ENCODE data around the gene SEPTIN5. TPM values are rescaled to one million over a fixed set of nuclear protein-coding genes. Genes with fewer than 3 reads are reported as not detected.

Gene SEPTIN5
- total and polyA plus RNA-seq, 12 donors = 3.7 to 73.4 (median 14.9) TPM

GRCh38 chr22:19713650-19714311 lies 522 bp upstream of the SEPTIN5 start:
- H3K4me3 ChIP-seq = peak overlapping the region in 1 of 4 donors; percentile 73
- intact Hi-C loops (cut with DNase I) = no loop called here
- H3K27me3 ChIP-seq = no peaks in the 10 kb centered on the region
- H3K36me3 ChIP-seq (replicated peaks in 1 of 2) = no peaks in the 10 kb centered on the region
- peaks cover 9 to 10% of the 10 kb centered on the region in 2 donors for H3K4me1 ChIP-seq (replicated peaks in 1 of 2)
- peak in 1 of 7 donors; percentile 21 for DNase-seq
- 23 to 86% (median 53%) methylated on average over 6 to 38 of the region's 38 CpGs for WGBS, 4 donors
- no peaks in the 10 kb centered on the region for H3K9me3 ChIP-seq (replicated peaks in 1 of 3)
- no peak for TF ChIP-seq POLR2A (IDR thresholded peaks at IDR 0.05)
- no peak for TF ChIP-seq CTCF (IDR thresholded peaks at IDR 0.05)
- no peak overlapping the region for H3K27ac ChIP-seq

- H3K27ac ChIP-seq = peak overlapping the region in 1 of 5 donors; percentile 26
- peak overlapping the region in 1 of 4 donors; percentile 73 for H3K4me3 ChIP-seq
- 82 to 90% (median 83%) methylated on average over 3 to 4 of the region's 4 CpGs; no CpG with 5 or more reads in 1 of the 4 donors for WGBS, 4 donors
- H3K9me3 ChIP-seq (replicated peaks in 1 of 3) = no peaks in the 10 kb centered on the region
- TF ChIP-seq CTCF (IDR thresholded peaks at IDR 0.05) = no peak
- intact Hi-C loops (cut with DNase I) = loop anchor here in 1 of 2 donors (5.0 kb wide), 1 partner anchor 38 kb away; no protein-coding TSS in a partner anchor
- H3K36me3 ChIP-seq (replicated peaks in 1 of 2) = no peaks in the 10 kb centered on the region
- H3K4me1 ChIP-seq (replicated peaks in 1 of 2) = peaks cover 9 to 13% of the 10 kb centered on the region in 2 donors
- no peaks in the 10 kb centered on the region for H3K27me3 ChIP-seq
- DNase-seq = no peak
These were observed 1.1 kb downstream of the SEPTIN5 start for GRCh38 chr22:19715188-19715930.

- Histone ChIP-seq H3K27me3 (no peaks in the 10 kb centered on the region), H3K4me3 (no peak overlapping the region), H3K9me3 (replicated peaks in 1 of 3) (no peaks in the 10 kb centered on the region), H3K27ac (no peak overlapping the region), H3K4me1 (replicated peaks in 1 of 2) (peaks cover 9 to 13% of the 10 kb centered on the region in 2 donors), H3K36me3 (replicated peaks in 1 of 2) (no peaks in the 10 kb centered on the region)
- intact Hi-C loops (cut with DNase I) = loop anchor here in 1 of 2 donors (5.0 kb wide), 1 partner anchor 39 kb away; no protein-coding TSS in a partner anchor
- 72 to 89% (median 84%) methylated on average over 5 to 11 of the region's 11 CpGs for WGBS, 4 donors
- TF ChIP-seq CTCF (IDR thresholded peaks at IDR 0.05) = no peak
- TF ChIP-seq POLR2A (IDR thresholded peaks at IDR 0.05) = no peak
- DNase-seq = no peak
These were observed 1.9 kb downstream of the SEPTIN5 start for GRCh38 chr22:19716041-19716828.

- Histone ChIP-seq H3K36me3 (replicated peaks in 1 of 2) (no peaks in the 10 kb centered on the region), H3K27me3 (no peaks in the 10 kb centered on the region), H3K9me3 (replicated peaks in 1 of 3) (no peaks in the 10 kb centered on the region), H3K4me3 (no peak overlapping the region), H3K27ac (no peak overlapping the region), H3K4me1 (replicated peaks in 1 of 2) (peaks cover 9 to 13% of the 10 kb centered on the region in 2 donors)
- WGBS, 4 donors = 80 to 100% (median 91%) methylated on average over 1 of the region's 1 CpG
- DNase-seq = no peak
- TF ChIP-seq CTCF (IDR thresholded peaks at IDR 0.05) = no peak
- no peak for TF ChIP-seq POLR2A (IDR thresholded peaks at IDR 0.05)
- intact Hi-C loops (cut with DNase I) = loop anchor here in 1 of 2 donors (5.0 kb wide), 1 partner anchor 39 kb away; no protein-coding TSS in a partner anchor
These were observed 2.5 kb downstream of the SEPTIN5 start for GRCh38 chr22:19716829-19717105.
